Activated CD8-positive, alpha-beta memory T cell treated with anti-CD3 and anti-CD28 coated beads, Interleukin-2, amount 10 ng/mL, durations not matched to agents 7 days and 5 days (primary cell): ENCODE results near the gene EIF5. TPM values are rescaled to one million over a fixed set of nuclear protein-coding genes. Genes with fewer than 3 reads are reported as not detected.

Experiments
- ATAC-seq: fragments of 150-1000 bp; cut with Tn5 transposase; one replicate; pipeline ENCODE4 v1.10.0; 2021; ENCODE audit warnings: moderate library complexity
- CTCF ChIA-PET: fragments of 350-600 bp; sonication (Branson Sonifier 250); formaldehyde crosslinking; loops from one replicate; lab custom pipeline; 2021; ENCODE audit warnings: antibody characterized with exemption; lab: Charles Lee
- DNase-seq: peaks from one replicate; pipeline ENCODE4 v3.0.0-alpha.2; 2020
- H3K27ac Mint-ChIP-seq: one replicate; pipeline ENCODE4 v1.8.0; 2021; ENCODE audit warnings: mild to moderate bottlenecking, mixed read lengths
- H3K27me3 Mint-ChIP-seq: one replicate; pipeline ENCODE4 v1.8.0; 2021; ENCODE audit warnings: mixed read lengths
- H3K36me3 Mint-ChIP-seq: one replicate; pipeline ENCODE4 v1.8.0; 2021; ENCODE audit warnings: mild to moderate bottlenecking, mixed read lengths
- H3K4me1 Mint-ChIP-seq: one replicate; pipeline ENCODE4 v1.8.0; 2021; ENCODE audit warnings: mixed read lengths
- H3K4me3 Mint-ChIP-seq: one replicate; pipeline ENCODE4 v1.8.0; 2021; ENCODE audit warnings: mild to moderate bottlenecking, moderate library complexity, mixed read lengths
- H3K9me3 Mint-ChIP-seq: one replicate; pipeline ENCODE4 v1.8.0; 2022; ENCODE audit warnings: low read depth, mixed read lengths
- total RNA-seq, 2 experiments: library from RNA; stranded (reverse); gene quantifications; one replicate each; pipeline ENCODE4 v1.2.3, GENCODE V29; 2021

EIF5 gene
- total RNA-seq, 2 experiments from 2014 or later, result 187 to 255 TPM

DNA sequence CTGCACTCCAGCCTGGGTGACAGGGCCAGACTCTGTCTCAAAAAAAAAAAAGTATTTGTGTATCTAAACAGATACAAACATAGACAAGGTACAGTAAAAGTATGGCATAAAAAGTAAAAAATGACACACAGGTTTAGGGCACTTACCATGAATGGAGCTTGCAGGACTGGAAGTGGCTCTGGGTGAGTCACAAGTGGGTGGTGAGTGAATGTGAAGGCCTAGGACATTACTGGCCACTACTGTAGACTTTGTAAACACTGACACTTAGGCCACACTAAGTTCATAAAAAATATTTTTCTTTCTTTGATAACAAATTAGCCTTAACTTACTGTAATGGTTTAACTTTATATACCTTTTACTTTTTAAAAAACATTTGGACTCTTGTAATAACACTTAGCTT is 38.0 kb upstream of the EIF5 start:
- Mint-ChIP-seq H3K27me3 (peaks cover 21% of the 10 kb centered on the region), H3K4me1 (no peaks in the 10 kb centered on the region), H3K4me3 (no peak overlapping the region), H3K36me3 (no peaks in the 10 kb centered on the region), H3K27ac (no peak overlapping the region), H3K9me3 (no peaks in the 10 kb centered on the region)
- CTCF ChIA-PET, result interaction anchor here (1.1 to 1.3 kb wide), 2 partner anchors 190 to 191 kb away, joined by 3 to 5 read pairs; no protein-coding TSS in a partner anchor
- no peak for ATAC-seq
- no peak for DNase-seq

DNA sequence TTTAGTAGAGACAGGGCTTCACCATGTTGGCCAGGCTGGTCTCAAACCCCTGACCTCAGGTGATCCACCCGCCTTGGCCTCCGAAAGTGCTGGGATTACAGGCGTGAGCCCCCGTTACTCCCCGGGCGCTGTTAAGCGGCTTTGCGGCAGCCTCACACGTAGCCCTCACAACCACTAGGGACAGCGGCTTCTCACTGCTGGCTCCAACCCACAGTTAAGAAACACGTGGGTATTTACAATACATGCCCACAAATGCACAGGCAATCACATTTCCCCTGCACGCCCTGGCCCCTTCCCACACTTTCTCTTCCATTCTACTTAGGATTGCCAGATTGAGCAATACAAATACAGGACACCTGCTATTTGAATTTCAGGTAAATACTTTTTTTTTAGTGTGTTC is 37.0 kb upstream of the EIF5 start:
- ATAC-seq (no peak), DNase-seq (no peak)
- CTCF ChIA-PET, result interaction anchor here (1.1 kb wide), 1 partner anchor 191 kb away, joined by 3 read pairs; no protein-coding TSS in a partner anchor
- Mint-ChIP-seq H3K4me1 (no peaks in the 10 kb centered on the region), H3K36me3 (no peaks in the 10 kb centered on the region), H3K27me3 (peaks cover 13% of the 10 kb centered on the region), H3K4me3 (no peak overlapping the region), H3K27ac (no peak overlapping the region), H3K9me3 (no peaks in the 10 kb centered on the region)

DNA sequence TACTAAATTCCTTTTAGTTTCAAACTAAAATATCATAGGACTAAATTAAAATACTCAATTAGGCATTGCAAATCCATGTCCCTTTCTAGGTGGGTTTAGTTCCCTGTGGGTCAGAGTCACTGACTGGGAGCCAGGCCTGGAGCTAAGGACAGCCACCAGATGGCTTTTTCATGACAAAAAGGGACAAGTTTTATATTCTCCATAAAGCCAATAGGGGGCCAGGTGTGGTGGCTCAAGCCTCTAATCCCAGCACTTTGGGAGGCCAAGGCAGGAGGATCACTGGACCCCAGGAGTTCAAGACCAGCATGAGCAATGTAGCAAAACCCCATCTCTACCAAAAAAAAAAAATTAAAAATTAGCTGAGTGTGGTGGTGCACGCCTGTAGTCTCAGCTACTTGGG is 35.4 kb upstream of the EIF5 start:
- CTCF ChIA-PET, result interaction anchor here (0.9 kb wide), 1 partner anchor 194 kb away, joined by 5 read pairs; no protein-coding TSS in a partner anchor
- no peak for ATAC-seq
- H3K27ac Mint-ChIP-seq, result no peak overlapping the region

GRCh38 chr14:103301512-103302354 is 32.3 kb upstream of the EIF5 start:
- ATAC-seq (no peak), DNase-seq (no peak)
- H3K36me3 Mint-ChIP-seq, result no peaks in the 10 kb centered on the region
- peaks cover 2% of the 10 kb centered on the region for H3K4me1 Mint-ChIP-seq
- no peak overlapping the region for H3K4me3 Mint-ChIP-seq
- no peak overlapping the region for H3K27ac Mint-ChIP-seq
- CTCF ChIA-PET, result no interaction called here
- H3K27me3 Mint-ChIP-seq, result peaks cover 17% of the 10 kb centered on the region
- no peaks in the 10 kb centered on the region for H3K9me3 Mint-ChIP-seq

More for the DNA sequence above, 35.4 kb upstream of the EIF5 start:
- peaks cover 7% of the 10 kb centered on the region for H3K27me3 Mint-ChIP-seq
- peaks cover 2% of the 10 kb centered on the region for H3K4me1 Mint-ChIP-seq
- no peaks in the 10 kb centered on the region for H3K9me3 Mint-ChIP-seq
- no peaks in the 10 kb centered on the region for H3K36me3 Mint-ChIP-seq
- H3K4me3 Mint-ChIP-seq, result no peak overlapping the region
- DNase-seq, result no peak

- ATAC-seq (no peak), DNase-seq (no peak)
- Mint-ChIP-seq H3K27ac (peak overlapping the region; percentile 25), H3K4me3 (no peak overlapping the region), H3K9me3 (no peaks in the 10 kb centered on the region), H3K36me3 (no peaks in the 10 kb centered on the region), H3K4me1 (peaks cover 2% of the 10 kb centered on the region), H3K27me3 (peaks cover 17% of the 10 kb centered on the region)
- CTCF ChIA-PET, result interaction anchor here (0.9 kb wide), 1 partner anchor 198 kb away, joined by 3 read pairs; no protein-coding TSS in a partner anchor
Observed at GRCh38 chr14:103302966-103303365, 31.1 kb upstream of the EIF5 start.

- CTCF ChIA-PET, result no interaction called here
- H3K4me3 Mint-ChIP-seq, result no peak overlapping the region
- no peak overlapping the region for H3K27ac Mint-ChIP-seq
- no peaks in the 10 kb centered on the region for H3K9me3 Mint-ChIP-seq
- no peaks in the 10 kb centered on the region for H3K36me3 Mint-ChIP-seq
- no peak for ATAC-seq
- H3K4me1 Mint-ChIP-seq, result peaks cover 2% of the 10 kb centered on the region
- no peak for DNase-seq
- H3K27me3 Mint-ChIP-seq, result peaks cover 17% of the 10 kb centered on the region
Observed at GRCh38 chr14:103304706-103305105, 29.3 kb upstream of the EIF5 start.

GRCh38 chr14:103308717-103309616 is 25.1 kb upstream of the EIF5 start:
- no peak overlapping the region for H3K4me3 Mint-ChIP-seq
- H3K27me3 Mint-ChIP-seq, result peaks cover 15% of the 10 kb centered on the region
- ATAC-seq (no peak), DNase-seq (no peak)
- no peaks in the 10 kb centered on the region for H3K36me3 Mint-ChIP-seq
- no peak overlapping the region for H3K27ac Mint-ChIP-seq
- H3K9me3 Mint-ChIP-seq, result no peaks in the 10 kb centered on the region
- CTCF ChIA-PET, result no interaction called here
- H3K4me1 Mint-ChIP-seq, result no peaks in the 10 kb centered on the region

DNA sequence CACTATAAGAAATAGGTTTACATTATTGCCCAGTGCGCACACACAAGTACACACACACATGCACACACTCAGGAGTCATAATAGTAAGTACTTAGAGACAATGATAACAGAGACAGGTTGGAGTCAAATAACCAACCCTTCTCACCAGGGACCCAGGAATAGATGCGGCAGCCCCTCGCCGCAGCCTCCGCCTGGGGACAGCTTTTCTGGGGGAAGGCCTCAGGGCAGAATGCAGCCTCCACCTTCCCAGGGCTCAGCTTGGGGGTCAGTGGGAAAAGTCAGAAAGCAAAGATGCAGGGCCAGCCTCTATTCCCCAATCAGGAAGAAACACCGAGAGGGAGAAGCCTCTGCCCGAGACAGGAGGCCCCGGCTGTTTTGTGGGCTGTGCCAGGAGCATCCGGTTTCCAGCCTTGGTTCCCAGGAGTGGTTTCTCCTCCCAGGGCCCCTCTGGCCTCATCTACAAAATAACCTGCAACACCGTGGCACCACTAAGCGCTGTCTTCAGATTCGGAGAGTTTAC is 23.4 kb upstream of the EIF5 start:
- ATAC-seq (no peak), DNase-seq (no peak)
- CTCF ChIA-PET, result no interaction called here
- Mint-ChIP-seq H3K36me3 (no peaks in the 10 kb centered on the region), H3K27me3 (peaks cover 5% of the 10 kb centered on the region), H3K27ac (no peak overlapping the region), H3K9me3 (no peaks in the 10 kb centered on the region), H3K4me1 (no peaks in the 10 kb centered on the region), H3K4me3 (no peak overlapping the region)

DNA sequence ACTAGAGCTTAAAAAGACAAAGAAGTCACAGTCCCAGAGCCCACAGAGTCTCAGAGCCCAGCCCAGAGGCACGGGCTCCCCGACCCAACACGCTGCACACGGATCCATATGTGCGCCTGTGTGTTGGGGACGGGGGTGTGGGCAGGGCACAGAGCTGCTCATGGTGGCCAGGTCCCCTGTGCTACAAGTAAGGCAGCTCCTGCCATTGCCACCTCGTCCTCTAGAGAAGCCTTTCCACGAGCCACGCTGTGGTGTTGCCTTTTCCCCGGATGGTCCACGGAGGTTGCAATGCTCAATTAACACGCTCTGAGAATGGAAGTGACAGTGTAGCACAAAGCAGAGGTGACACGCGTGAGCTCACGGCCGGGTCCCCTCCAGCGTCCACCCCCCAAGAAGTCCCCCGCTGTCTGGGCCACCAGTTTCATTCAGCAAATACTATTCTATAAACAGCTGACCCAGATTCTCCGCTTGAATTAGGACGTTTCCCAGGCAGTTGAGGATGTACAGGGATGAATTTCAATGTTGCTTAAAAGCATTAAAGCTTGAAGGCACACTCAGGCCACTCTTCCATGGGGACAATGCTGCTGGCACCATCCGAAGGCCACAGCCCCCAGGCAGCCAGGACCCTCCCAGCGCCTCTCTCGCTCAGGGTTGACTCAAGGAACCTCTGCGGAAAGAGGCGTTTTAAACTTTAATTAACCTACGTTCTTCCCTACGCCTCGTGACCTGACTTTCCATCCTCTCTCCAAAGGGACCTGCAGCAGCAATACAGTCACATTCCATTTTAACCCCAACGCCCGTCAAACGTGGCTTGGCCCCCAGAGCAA is 22.7 kb upstream of the EIF5 start:
- no peak overlapping the region for H3K27ac Mint-ChIP-seq
- H3K36me3 Mint-ChIP-seq, result no peaks in the 10 kb centered on the region
- no peaks in the 10 kb centered on the region for H3K9me3 Mint-ChIP-seq
- H3K27me3 Mint-ChIP-seq, result no peaks in the 10 kb centered on the region
- ATAC-seq (no peak), DNase-seq (no peak)
- H3K4me3 Mint-ChIP-seq, result no peak overlapping the region
- CTCF ChIA-PET, result interaction anchor here (1.5 kb wide), 1 partner anchor 18 kb away, joined by 3 read pairs; no protein-coding TSS in a partner anchor
- H3K4me1 Mint-ChIP-seq, result no peaks in the 10 kb centered on the region

DNA sequence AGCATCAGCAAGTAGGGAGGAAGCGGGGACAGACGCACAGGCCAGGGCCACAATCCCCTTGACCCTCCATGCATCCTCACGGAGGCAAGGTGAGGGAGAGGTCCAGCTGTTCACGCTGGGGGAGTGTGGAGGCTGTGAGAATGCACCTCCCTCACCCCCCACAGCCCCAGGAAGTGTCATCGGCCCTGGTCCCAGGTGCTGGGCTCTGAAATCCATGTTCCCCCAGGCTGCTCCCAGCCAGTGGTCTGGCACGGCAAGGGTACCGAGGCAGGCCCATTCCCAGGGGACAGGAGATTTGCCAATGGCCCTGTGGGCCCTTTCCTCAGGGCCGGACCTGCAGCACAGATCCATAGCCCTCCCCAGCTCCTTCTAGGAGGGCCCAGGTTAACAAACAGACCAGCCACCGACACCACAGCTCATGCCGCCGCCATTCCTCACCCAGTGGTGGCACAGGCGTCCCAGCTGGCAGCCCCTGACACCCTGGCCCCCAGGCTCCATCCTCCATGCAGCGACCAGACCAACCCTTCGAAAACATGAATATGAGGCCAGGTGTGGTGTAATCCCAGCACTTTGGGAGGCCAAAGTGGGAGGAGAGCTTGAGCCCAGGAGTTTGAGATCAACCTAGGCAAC is 21.9 kb upstream of the EIF5 start:
- H3K27ac Mint-ChIP-seq, result no peak overlapping the region
- H3K4me1 Mint-ChIP-seq, result no peaks in the 10 kb centered on the region
- CTCF ChIA-PET, result interaction anchor here (1.5 kb wide), 1 partner anchor 19 kb away, joined by 3 read pairs; no protein-coding TSS in a partner anchor
- no peaks in the 10 kb centered on the region for H3K36me3 Mint-ChIP-seq
- H3K27me3 Mint-ChIP-seq, result no peaks in the 10 kb centered on the region
- ATAC-seq (no peak), DNase-seq (no peak)
- no peak overlapping the region for H3K4me3 Mint-ChIP-seq
- H3K9me3 Mint-ChIP-seq, result no peaks in the 10 kb centered on the region

- Mint-ChIP-seq H3K27ac (no peak overlapping the region), H3K36me3 (no peaks in the 10 kb centered on the region), H3K9me3 (no peaks in the 10 kb centered on the region), H3K4me3 (no peak overlapping the region), H3K27me3 (peaks cover 8% of the 10 kb centered on the region), H3K4me1 (peaks cover 3% of the 10 kb centered on the region)
- ATAC-seq (no peak), DNase-seq (no peak)
- CTCF ChIA-PET, result no interaction called here
Observed at GRCh38 chr14:103313704-103314103, 20.3 kb upstream of the EIF5 start.

GRCh38 chr14:103314496-103315277 is 19.4 kb upstream of the EIF5 start:
- Mint-ChIP-seq H3K9me3 (no peaks in the 10 kb centered on the region), H3K36me3 (no peaks in the 10 kb centered on the region), H3K27me3 (peaks cover 14% of the 10 kb centered on the region), H3K27ac (no peak overlapping the region), H3K4me3 (no peak overlapping the region), H3K4me1 (peaks cover 3% of the 10 kb centered on the region)
- DNase-seq, result no peak
- CTCF ChIA-PET, result no interaction called here
- no peak for ATAC-seq
